ENCODE measurements around the gene C6orf62.
"Not testable (repeated sequence)": the region's sequence is repeated elsewhere in the genome, so short reads cannot be mapped to it uniquely, and the experiment has no call there.

DNA sequence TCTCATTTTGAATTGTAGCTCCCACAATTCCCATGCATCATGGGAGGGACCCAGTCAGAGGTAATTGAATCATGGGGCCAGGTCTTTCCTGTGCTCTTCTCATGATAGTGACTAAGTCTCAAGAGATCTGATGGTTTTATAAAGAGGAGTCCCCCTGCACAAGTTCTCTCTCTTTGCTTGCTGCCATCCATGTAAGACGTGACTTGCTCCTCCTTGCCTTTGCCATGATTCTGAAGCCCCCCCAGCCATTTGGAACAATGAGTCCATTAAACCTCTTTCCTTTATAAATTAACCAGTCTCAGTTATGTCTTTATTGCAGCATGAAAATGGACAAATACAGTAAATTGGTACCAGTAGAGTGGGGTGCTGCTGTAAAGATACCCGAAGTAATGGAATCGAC, 11.7 kb upstream of the C6orf62 start:
- TF ChIP-seq POLR2AphosphoS5 (IDR thresholded peaks at IDR 0.05; ENCODE audit: low read depth, low read length); POLR2A (IDR thresholded peaks at IDR 0.05; ENCODE audit: low read depth, low read length); TAF1 (IDR thresholded peaks at IDR 0.05; ENCODE audit: borderline replicate concordance, low read depth, low read length): not testable (repeated sequence)

Measured in GM12892 (cell line).